ENCODE data around the gene MCF2L.
A peak's percentile ranks its signal among the peaks of the same experiment; 100 is the strongest.

Gene MCF2L

GRCh38 chr13:113060557-113061270 is 91.7 kb downstream of the MCF2L start:
- no peak for DNase-seq (ENCODE audit: low read depth)
- Histone ChIP-seq H3K36me3 (ENCODE audit: control insufficient read depth, insufficient read depth, low read length, severe bottlenecking) (no peaks in the 10 kb centered on the region), H3K4me3 (ENCODE audit: low read length) (no peak overlapping the region), H3K9me3 (ENCODE audit: control insufficient read depth, low read length) (no peaks in the 10 kb centered on the region), H3K9ac (ENCODE audit: low read length) (no peak overlapping the region), H3K27me3 (replicated peaks; ENCODE audit: control insufficient read depth, insufficient read depth, low read length) (peaks cover 3% of the 10 kb centered on the region), H3K4me1 (ENCODE audit: control insufficient read depth, insufficient read depth, low read length) (peaks cover 19% of the 10 kb centered on the region)

DNA sequence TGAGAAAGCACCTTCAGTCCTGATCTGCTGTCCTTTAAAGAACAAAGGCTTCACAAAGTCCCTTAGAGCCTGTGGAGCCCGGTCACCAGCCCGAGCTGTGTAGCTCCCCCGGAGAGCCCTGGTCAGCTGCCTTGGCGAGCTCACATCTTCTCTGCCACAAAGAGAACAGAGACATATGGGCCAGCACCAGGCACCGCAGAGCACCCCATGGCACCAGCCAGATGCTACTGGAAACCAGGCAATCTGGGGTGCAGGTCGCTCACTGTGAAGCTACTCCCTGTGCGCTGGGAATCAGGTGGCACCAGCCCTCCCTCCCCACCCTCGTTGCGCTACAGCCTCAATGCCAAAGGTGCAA is 92.2 kb downstream of the MCF2L start:
- H3K4me1 ChIP-seq (ENCODE audit: control insufficient read depth, insufficient read depth, low read length): peaks cover 19% of the 10 kb centered on the region
- no peaks in the 10 kb centered on the region for H3K9me3 ChIP-seq (ENCODE audit: control insufficient read depth, low read length)
- H3K4me3 ChIP-seq (ENCODE audit: low read length): no peak overlapping the region
- no peak for DNase-seq (ENCODE audit: low read depth)
- H3K36me3 ChIP-seq (ENCODE audit: control insufficient read depth, insufficient read depth, low read length, severe bottlenecking): no peaks in the 10 kb centered on the region
- no peaks in the 10 kb centered on the region for H3K27me3 ChIP-seq (replicated peaks; ENCODE audit: control insufficient read depth, insufficient read depth, low read length)
- no peak overlapping the region for H3K9ac ChIP-seq (ENCODE audit: low read length)

DNA sequence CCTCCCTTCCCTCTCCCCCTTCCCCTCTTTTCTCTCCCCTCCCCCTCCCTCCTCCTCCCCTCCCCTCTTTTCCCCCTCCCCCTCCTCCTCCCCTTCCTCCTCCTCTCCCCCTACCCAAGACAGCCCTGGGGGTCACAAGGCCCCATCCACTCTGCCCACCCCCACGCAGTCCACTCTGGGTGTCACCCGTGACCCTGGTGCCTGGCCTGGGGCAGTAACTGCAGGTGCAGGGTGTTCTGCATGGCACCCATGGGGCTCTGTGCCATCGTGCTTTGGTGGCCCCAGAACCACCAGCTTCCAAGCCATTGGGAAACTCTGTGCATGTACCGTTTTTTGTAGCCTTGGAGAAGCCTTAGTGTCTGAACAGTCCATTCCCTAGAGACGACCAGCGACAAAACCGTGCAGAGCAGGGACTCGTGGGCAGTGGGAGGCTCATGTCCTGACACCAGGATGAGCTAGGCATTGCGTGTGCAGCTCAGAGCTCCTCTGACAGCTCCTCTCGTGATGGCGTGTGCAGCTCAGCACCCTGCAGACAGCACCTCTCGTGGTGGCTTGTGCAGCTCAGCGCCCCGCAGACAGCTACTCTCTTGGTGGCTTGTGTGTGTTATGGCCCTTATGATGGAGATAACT is 92.9 kb downstream of the MCF2L start:
- Histone ChIP-seq H3K27me3 (replicated peaks; ENCODE audit: control insufficient read depth, insufficient read depth, low read length) (no peaks in the 10 kb centered on the region), H3K4me1 (ENCODE audit: control insufficient read depth, insufficient read depth, low read length) (peaks cover 19% of the 10 kb centered on the region), H3K9me3 (ENCODE audit: control insufficient read depth, low read length) (no peaks in the 10 kb centered on the region), H3K36me3 (ENCODE audit: control insufficient read depth, insufficient read depth, low read length, severe bottlenecking) (no peaks in the 10 kb centered on the region), H3K9ac (ENCODE audit: low read length) (no peak overlapping the region), H3K4me3 (ENCODE audit: low read length) (no peak overlapping the region)
- no peak for DNase-seq (ENCODE audit: low read depth)

DNA sequence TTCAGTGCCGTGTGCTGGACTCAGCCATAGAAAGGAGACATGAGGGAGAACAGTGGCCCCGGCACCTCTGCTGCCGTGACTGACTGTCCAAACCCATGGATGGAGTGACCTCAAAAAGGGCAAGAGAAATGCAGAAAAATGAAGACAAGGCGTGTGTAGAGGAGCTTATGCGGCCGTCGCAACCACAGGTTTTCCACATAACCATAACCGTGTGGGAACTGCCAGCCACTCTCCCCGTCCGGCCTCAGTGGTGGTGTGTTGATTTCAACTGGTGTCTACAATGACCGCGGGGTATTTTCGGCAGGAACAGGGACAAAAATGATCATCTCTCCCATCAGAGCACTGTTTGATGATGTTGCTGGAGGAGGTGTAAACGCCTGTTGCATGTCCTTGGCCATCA is 93.7 kb downstream of the MCF2L start:
- Histone ChIP-seq H3K4me3 (ENCODE audit: low read length) (no peak overlapping the region), H3K9ac (ENCODE audit: low read length) (no peak overlapping the region), H3K27me3 (replicated peaks; ENCODE audit: control insufficient read depth, insufficient read depth, low read length) (no peaks in the 10 kb centered on the region), H3K36me3 (ENCODE audit: control insufficient read depth, insufficient read depth, low read length, severe bottlenecking) (no peaks in the 10 kb centered on the region), H3K4me1 (ENCODE audit: control insufficient read depth, insufficient read depth, low read length) (peaks cover 19% of the 10 kb centered on the region), H3K9me3 (ENCODE audit: control insufficient read depth, low read length) (no peaks in the 10 kb centered on the region)
- DNase-seq (ENCODE audit: low read depth): no peak

- no peak overlapping the region for H3K4me3 ChIP-seq (ENCODE audit: low read length)
Observed at GRCh38 chr13:113063091-113063491, 94.1 kb downstream of the MCF2L start.

DNA sequence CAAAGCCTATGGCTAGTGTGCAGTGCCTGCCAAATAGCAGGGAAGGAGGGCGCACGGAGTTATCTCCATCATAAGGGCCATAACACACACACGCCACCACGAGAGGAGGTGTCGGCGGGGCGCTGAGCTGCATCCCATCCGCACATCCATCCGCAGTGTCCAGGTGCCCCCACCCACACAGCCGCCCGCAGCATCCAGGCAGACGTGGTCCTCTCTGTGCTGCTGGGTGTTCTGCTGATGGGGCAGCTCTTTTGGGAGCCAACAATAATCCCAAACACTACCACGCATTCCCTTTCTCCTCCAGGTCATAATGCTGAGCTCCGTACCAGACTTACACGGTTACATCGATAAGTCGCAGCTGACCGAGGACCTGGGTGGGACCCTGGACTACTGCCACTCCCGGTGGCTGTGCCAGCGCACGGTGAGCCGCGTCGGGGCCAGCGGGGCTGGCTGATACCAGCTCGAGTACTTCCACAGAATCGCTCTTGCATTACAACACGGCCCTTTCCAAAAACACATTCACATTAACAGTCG is 95.1 kb downstream of the MCF2L start:
- Histone ChIP-seq H3K9me3 (ENCODE audit: control insufficient read depth, low read length) (no peaks in the 10 kb centered on the region), H3K9ac (ENCODE audit: low read length) (peak overlapping the region; percentile 53), H3K27me3 (replicated peaks; ENCODE audit: control insufficient read depth, insufficient read depth, low read length) (no peaks in the 10 kb centered on the region), H3K4me3 (ENCODE audit: low read length) (peak overlapping the region; percentile 79), H3K4me1 (ENCODE audit: control insufficient read depth, insufficient read depth, low read length) (peaks cover 19% of the 10 kb centered on the region), H3K36me3 (ENCODE audit: control insufficient read depth, insufficient read depth, low read length, severe bottlenecking) (no peaks in the 10 kb centered on the region)
- DNase-seq (ENCODE audit: low read depth): no peak

More at GRCh38 chr13:113063091-113063491, 94.1 kb downstream of the MCF2L start:
- H3K4me1 ChIP-seq (ENCODE audit: control insufficient read depth, insufficient read depth, low read length): peaks cover 19% of the 10 kb centered on the region
- no peak for DNase-seq (ENCODE audit: low read depth)
- no peaks in the 10 kb centered on the region for H3K27me3 ChIP-seq (replicated peaks; ENCODE audit: control insufficient read depth, insufficient read depth, low read length)
- no peaks in the 10 kb centered on the region for H3K9me3 ChIP-seq (ENCODE audit: control insufficient read depth, low read length)
- H3K9ac ChIP-seq (ENCODE audit: low read length): no peak overlapping the region
- no peaks in the 10 kb centered on the region for H3K36me3 ChIP-seq (ENCODE audit: control insufficient read depth, insufficient read depth, low read length, severe bottlenecking)

GRCh38 chr13:113064534-113065405 is 95.8 kb downstream of the MCF2L start:
- Histone ChIP-seq H3K9ac (ENCODE audit: low read length) (peak overlapping the region; percentile 80), H3K4me3 (ENCODE audit: low read length) (peak overlapping the region; percentile 79), H3K36me3 (ENCODE audit: control insufficient read depth, insufficient read depth, low read length, severe bottlenecking) (no peaks in the 10 kb centered on the region), H3K27me3 (replicated peaks; ENCODE audit: control insufficient read depth, insufficient read depth, low read length) (no peaks in the 10 kb centered on the region), H3K4me1 (ENCODE audit: control insufficient read depth, insufficient read depth, low read length) (peaks cover 19% of the 10 kb centered on the region), H3K9me3 (ENCODE audit: control insufficient read depth, low read length) (no peaks in the 10 kb centered on the region)
- DNase-seq (ENCODE audit: low read depth): peak; percentile 22

GRCh38 chr13:113065406-113066141 is 96.6 kb downstream of the MCF2L start:
- no peaks in the 10 kb centered on the region for H3K36me3 ChIP-seq (ENCODE audit: control insufficient read depth, insufficient read depth, low read length, severe bottlenecking)
- no peaks in the 10 kb centered on the region for H3K9me3 ChIP-seq (ENCODE audit: control insufficient read depth, low read length)
- H3K9ac ChIP-seq (ENCODE audit: low read length): peak overlapping the region; percentile 80
- no peak for DNase-seq (ENCODE audit: low read depth)
- H3K27me3 ChIP-seq (replicated peaks; ENCODE audit: control insufficient read depth, insufficient read depth, low read length): no peaks in the 10 kb centered on the region
- H3K4me1 ChIP-seq (ENCODE audit: control insufficient read depth, insufficient read depth, low read length): peaks cover 19% of the 10 kb centered on the region
- H3K4me3 ChIP-seq (ENCODE audit: low read length): peak overlapping the region; percentile 79

DNA sequence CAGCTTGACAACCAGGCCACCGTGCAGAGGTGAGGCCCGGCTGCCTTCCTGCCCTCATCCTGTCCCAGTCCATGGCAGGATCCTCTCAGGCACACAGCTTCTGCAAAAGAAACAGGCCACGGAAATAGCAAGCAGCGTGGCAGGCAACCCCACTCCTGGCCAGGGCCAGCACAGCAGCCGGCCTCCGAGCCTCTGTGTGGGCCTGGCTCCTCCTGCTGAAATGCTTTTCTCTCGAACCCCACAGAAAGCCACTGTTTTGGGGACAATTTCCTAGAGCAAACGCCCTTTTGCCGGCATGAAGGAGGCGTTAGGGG is 97.1 kb downstream of the MCF2L start:
- no peak for DNase-seq (ENCODE audit: low read depth)
- no peaks in the 10 kb centered on the region for H3K9me3 ChIP-seq (ENCODE audit: control insufficient read depth, low read length)
- H3K27me3 ChIP-seq (replicated peaks; ENCODE audit: control insufficient read depth, insufficient read depth, low read length): no peaks in the 10 kb centered on the region
- H3K4me1 ChIP-seq (ENCODE audit: control insufficient read depth, insufficient read depth, low read length): peaks cover 19% of the 10 kb centered on the region
- no peak overlapping the region for H3K4me3 ChIP-seq (ENCODE audit: low read length)
- no peaks in the 10 kb centered on the region for H3K36me3 ChIP-seq (ENCODE audit: control insufficient read depth, insufficient read depth, low read length, severe bottlenecking)
- H3K9ac ChIP-seq (ENCODE audit: low read length): no peak overlapping the region

- no peak overlapping the region for H3K9ac ChIP-seq (ENCODE audit: low read length)
- no peaks in the 10 kb centered on the region for H3K36me3 ChIP-seq (ENCODE audit: control insufficient read depth, insufficient read depth, low read length, severe bottlenecking)
- H3K9me3 ChIP-seq (ENCODE audit: control insufficient read depth, low read length): peaks cover 3% of the 10 kb centered on the region
- no peak overlapping the region for H3K4me3 ChIP-seq (ENCODE audit: low read length)
- no peak for DNase-seq (ENCODE audit: low read depth)
- H3K4me1 ChIP-seq (ENCODE audit: control insufficient read depth, insufficient read depth, low read length): peaks cover 19% of the 10 kb centered on the region
- no peaks in the 10 kb centered on the region for H3K27me3 ChIP-seq (replicated peaks; ENCODE audit: control insufficient read depth, insufficient read depth, low read length)
Observed at GRCh38 chr13:113066746-113067145, 97.7 kb downstream of the MCF2L start.

Data from adipocyte (in vitro differentiated cells).